K562 (cell line): ENCODE measurements around the gene CDCP1. TPM values are rescaled to one million over a fixed set of nuclear protein-coding genes. Genes with fewer than 3 reads are reported as not detected.

Experiments
- FOXA3 ChIP-seq, 2 experiments: fragments of 450-650 bp in 1 of 2; sonication (generic) in 1 of 2; formaldehyde crosslinking; IDR thresholded peaks in 1 of 2; conservative IDR thresholded peaks in 1 of 2; 2 replicates each; pipeline versions ENCODE4 v1.4.0 to v1.8.0; 2020 to 2022; ENCODE audit warnings: mild to moderate bottlenecking in 2 of 2, missing genetic modification reagents in 1 of 2
- FOXJ2 ChIP-seq: fragments of 200-800 bp; sonication (Bioruptor generic); IDR thresholded peaks from 2 replicates; pipeline ENCODE4 v1.6.1; 2016; ENCODE audit warnings: missing genetic modification characterization, missing compliant biosample characterization
- HMG20A ChIP-seq: fragments of 450-650 bp; formaldehyde crosslinking; conservative IDR thresholded peaks from 2 replicates; pipeline ENCODE4 v1.4.0; 2020; ENCODE audit warnings: mild to moderate bottlenecking, mixed read lengths
- HOXB6 ChIP-seq: fragments of 250-450 bp; sonication (Bioruptor Pico); IDR thresholded peaks from 2 replicates; pipeline ENCODE4 v1.5.1; 2022; ENCODE audit warnings: mild to moderate bottlenecking, borderline replicate concordance
- MEF2A ChIP-seq: IDR thresholded peaks from 2 replicates; pipeline ENCODE4 v1.6.1; 2011; ENCODE audit warnings: low read depth, mild to moderate bottlenecking, low read length, moderate library complexity; ENCODE audit not compliant: control insufficient read depth
- NFE2L1 ChIP-seq: fragments of 450-650 bp; IDR thresholded peaks from 2 replicates; pipeline ENCODE4 v1.6.1; 2016; ENCODE audit warnings: missing genetic modification characterization, low read depth, mild to moderate bottlenecking, missing compliant biosample characterization, moderate library complexity, borderline replicate concordance
- NR1H2 ChIP-seq: sonication (generic); formaldehyde crosslinking; IDR thresholded peaks from 2 replicates; pipeline ENCODE4 v1.4.0; 2020; ENCODE audit warnings: mild to moderate bottlenecking, missing genetic modification reagents
- SMARCE1 ChIP-seq: fragments of 450-650 bp; IDR thresholded peaks from 2 replicates; pipeline ENCODE4 v1.7.1; 2016; ENCODE audit warnings: mild to moderate bottlenecking
- ZNF408 ChIP-seq: fragments of 250-450 bp; sonication (Bioruptor Pico); IDR thresholded peaks from 2 replicates; pipeline ENCODE4 v1.4.0; 2020; ENCODE audit warnings: low read depth, mild to moderate bottlenecking, moderate library complexity
- ZNF668 ChIP-seq: fragments of 250-450 bp; sonication (Bioruptor Pico); IDR thresholded peaks from 2 replicates; pipeline ENCODE4 v1.8.0; 2022; ENCODE audit warnings: mild to moderate bottlenecking, inconsistent platforms
- polyA plus RNA-seq, 8 experiments: library from polyadenylated mRNA; depleted of rRNA in 4 of 8; stranded (reverse) in 5 of 8; unstranded in 3 of 8; fragments of >200 nt; fragmentation: Nextera tagmentation in 2 of 8; fragmentation: Illumina TruSeq in 1 of 8; extraction: Ambion mirVana in 2 of 8; extraction: Trizol in 1 of 8; gene quantifications; 2 replicates each; pipeline versions ENCODE4 v1.2.1 to v1.2.3, GENCODE V29; 2011 to 2014; ENCODE audit warnings: inconsistent platforms in 1 of 8, missing spikeins in 1 of 8
- total RNA-seq, 7 experiments: library from RNA; depleted of rRNA in 6 of 7; stranded (reverse); fragments of >200 nt in 6 of 7; fragmentation: Illumina TruSeq in 2 of 7; extraction: Trizol in 2 of 7; gene quantifications; 2 replicates each; pipeline versions ENCODE4 v1.2.1 to v1.2.3, GENCODE V29; 2011 to 2021; ENCODE audit warnings: low replicate concordance in 1 of 7
- TF ChIP-seq, protein P1 (sequence below): fragments of 250-450 bp; sonication (Bioruptor Pico); IDR thresholded peaks from 2 replicates; pipeline ENCODE4 v1.4.0; 2020; ENCODE audit warnings: mild to moderate bottlenecking, moderate library complexity
- TF ChIP-seq, protein P2 (sequence below): sonication (generic); formaldehyde crosslinking; IDR thresholded peaks from 2 replicates; pipeline ENCODE4 v1.8.0; 2022; ENCODE audit warnings: missing genetic modification reagents, mild to moderate bottlenecking, borderline replicate concordance
- TF ChIP-seq, protein P3 (sequence below): fragments of 450-650 bp; IDR thresholded peaks from 2 replicates; pipeline ENCODE4 v1.6.1; 2016; ENCODE audit warnings: low read depth, mild to moderate bottlenecking, moderate library complexity
- TF ChIP-seq, protein P4 (sequence below): sonication (generic); formaldehyde crosslinking; IDR thresholded peaks from 2 replicates; pipeline ENCODE4 v1.8.0; 2023; ENCODE audit warnings: missing genetic modification reagents, mild to moderate bottlenecking, borderline replicate concordance

Gene CDCP1
- total and polyA plus RNA-seq, 9 of the 15 experiments (the other 6 are each of a cell fraction or from before 2014, with no cell fraction given), result 3.9 to 16.4 (median 5.2) TPM

DNA sequence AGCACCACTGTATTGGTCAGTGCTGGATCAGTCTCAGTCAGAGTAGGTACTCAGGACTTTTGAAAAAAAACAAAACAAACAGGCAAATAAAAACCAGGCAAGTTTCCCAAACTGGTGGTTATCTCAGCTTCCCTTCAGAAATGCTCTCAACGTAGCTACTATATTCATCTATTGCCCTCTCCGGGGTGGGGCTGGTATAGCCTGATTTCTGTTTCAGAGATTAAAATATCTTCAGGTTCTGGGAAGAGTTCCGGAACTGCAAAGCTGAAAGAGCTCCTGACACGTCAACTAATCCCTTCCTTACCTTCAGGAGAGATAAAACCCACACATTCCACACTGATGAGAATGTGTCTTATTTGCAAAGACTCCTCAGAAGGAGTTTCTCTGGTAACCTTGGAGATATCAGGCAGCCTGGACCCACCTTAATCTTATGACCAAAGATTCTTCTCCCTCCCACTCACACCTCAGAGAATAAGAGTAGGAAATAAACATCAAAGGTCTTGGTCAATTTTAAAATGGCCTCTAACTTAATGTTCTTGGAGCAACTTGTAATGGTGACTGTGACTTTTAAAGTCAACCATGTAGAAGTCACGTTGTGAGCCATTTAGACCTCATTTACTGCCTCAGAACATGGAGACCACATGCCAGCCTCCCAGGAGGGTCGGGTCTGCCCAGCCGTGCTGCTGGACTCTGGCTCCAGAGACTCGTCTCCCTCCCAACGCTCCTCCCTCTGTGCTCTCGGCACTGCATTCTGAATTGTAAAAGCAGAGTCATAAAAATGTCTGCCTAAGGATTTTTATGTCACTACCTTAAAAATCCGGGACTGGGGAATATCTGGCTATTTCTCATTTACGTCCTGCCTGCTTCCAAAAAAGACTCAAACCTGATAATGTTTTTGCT, 53.8 kb downstream of the CDCP1 start (continued):
- TF ChIP-seq, protein P1, sequence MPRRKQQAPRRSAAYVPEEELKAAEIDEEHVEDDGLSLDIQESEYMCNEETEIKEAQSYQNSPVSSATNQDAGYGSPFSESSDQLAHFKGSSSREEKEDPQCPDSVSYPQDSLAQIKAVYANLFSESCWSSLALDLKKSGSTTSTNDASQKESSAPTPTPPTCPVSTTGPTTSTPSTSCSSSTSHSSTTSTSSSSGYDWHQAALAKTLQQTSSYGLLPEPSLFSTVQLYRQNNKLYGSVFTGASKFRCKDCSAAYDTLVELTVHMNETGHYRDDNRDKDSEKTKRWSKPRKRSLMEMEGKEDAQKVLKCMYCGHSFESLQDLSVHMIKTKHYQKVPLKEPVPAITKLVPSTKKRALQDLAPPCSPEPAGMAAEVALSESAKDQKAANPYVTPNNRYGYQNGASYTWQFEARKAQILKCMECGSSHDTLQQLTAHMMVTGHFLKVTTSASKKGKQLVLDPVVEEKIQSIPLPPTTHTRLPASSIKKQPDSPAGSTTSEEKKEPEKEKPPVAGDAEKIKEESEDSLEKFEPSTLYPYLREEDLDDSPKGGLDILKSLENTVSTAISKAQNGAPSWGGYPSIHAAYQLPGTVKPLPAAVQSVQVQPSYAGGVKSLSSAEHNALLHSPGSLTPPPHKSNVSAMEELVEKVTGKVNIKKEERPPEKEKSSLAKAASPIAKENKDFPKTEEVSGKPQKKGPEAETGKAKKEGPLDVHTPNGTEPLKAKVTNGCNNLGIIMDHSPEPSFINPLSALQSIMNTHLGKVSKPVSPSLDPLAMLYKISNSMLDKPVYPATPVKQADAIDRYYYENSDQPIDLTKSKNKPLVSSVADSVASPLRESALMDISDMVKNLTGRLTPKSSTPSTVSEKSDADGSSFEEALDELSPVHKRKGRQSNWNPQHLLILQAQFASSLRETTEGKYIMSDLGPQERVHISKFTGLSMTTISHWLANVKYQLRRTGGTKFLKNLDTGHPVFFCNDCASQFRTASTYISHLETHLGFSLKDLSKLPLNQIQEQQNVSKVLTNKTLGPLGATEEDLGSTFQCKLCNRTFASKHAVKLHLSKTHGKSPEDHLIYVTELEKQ, result peak; percentile 61; the same call in 1 of the 2 replicates
- 0 out of 2 replicates have a peak, but pooled peaks have one; percentile 22 for TF ChIP-seq FOXJ2 (tag)
- TF ChIP-seq HOXB6, result no peak
- no peak for TF ChIP-seq NR1H2 (CRISPR knock-in tag)
- TF ChIP-seq ZNF668 (CRISPR knock-in tag), result no peak
- TF ChIP-seq SMARCE1, result peak; percentile 87
- peak; percentile 64; the same call in 1 of the 2 replicates for TF ChIP-seq MEF2A
- TF ChIP-seq, protein P2, sequence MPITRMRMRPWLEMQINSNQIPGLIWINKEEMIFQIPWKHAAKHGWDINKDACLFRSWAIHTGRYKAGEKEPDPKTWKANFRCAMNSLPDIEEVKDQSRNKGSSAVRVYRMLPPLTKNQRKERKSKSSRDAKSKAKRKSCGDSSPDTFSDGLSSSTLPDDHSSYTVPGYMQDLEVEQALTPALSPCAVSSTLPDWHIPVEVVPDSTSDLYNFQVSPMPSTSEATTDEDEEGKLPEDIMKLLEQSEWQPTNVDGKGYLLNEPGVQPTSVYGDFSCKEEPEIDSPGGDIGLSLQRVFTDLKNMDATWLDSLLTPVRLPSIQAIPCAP (CRISPR knock-in tag), result no peak
- peak in 1 of 2 experiments; percentile 19; a peak in 1 of 4 replicates for TF ChIP-seq FOXA3 (CRISPR knock-in tag; conservative IDR thresholded peaks at IDR 0.05 in 1 of 2, IDR thresholded peaks at IDR 0.05 in 1 of 2)
- TF ChIP-seq, protein P3, sequence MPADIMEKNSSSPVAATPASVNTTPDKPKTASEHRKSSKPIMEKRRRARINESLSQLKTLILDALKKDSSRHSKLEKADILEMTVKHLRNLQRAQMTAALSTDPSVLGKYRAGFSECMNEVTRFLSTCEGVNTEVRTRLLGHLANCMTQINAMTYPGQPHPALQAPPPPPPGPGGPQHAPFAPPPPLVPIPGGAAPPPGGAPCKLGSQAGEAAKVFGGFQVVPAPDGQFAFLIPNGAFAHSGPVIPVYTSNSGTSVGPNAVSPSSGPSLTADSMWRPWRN, result 0 out of 2 replicates have a peak, but pooled peaks have one; percentile 14
- no peak for TF ChIP-seq NFE2L1
- no peak for TF ChIP-seq ZNF408 (CRISPR knock-in tag)
- no peak for TF ChIP-seq HMG20A
- TF ChIP-seq, protein P4, sequence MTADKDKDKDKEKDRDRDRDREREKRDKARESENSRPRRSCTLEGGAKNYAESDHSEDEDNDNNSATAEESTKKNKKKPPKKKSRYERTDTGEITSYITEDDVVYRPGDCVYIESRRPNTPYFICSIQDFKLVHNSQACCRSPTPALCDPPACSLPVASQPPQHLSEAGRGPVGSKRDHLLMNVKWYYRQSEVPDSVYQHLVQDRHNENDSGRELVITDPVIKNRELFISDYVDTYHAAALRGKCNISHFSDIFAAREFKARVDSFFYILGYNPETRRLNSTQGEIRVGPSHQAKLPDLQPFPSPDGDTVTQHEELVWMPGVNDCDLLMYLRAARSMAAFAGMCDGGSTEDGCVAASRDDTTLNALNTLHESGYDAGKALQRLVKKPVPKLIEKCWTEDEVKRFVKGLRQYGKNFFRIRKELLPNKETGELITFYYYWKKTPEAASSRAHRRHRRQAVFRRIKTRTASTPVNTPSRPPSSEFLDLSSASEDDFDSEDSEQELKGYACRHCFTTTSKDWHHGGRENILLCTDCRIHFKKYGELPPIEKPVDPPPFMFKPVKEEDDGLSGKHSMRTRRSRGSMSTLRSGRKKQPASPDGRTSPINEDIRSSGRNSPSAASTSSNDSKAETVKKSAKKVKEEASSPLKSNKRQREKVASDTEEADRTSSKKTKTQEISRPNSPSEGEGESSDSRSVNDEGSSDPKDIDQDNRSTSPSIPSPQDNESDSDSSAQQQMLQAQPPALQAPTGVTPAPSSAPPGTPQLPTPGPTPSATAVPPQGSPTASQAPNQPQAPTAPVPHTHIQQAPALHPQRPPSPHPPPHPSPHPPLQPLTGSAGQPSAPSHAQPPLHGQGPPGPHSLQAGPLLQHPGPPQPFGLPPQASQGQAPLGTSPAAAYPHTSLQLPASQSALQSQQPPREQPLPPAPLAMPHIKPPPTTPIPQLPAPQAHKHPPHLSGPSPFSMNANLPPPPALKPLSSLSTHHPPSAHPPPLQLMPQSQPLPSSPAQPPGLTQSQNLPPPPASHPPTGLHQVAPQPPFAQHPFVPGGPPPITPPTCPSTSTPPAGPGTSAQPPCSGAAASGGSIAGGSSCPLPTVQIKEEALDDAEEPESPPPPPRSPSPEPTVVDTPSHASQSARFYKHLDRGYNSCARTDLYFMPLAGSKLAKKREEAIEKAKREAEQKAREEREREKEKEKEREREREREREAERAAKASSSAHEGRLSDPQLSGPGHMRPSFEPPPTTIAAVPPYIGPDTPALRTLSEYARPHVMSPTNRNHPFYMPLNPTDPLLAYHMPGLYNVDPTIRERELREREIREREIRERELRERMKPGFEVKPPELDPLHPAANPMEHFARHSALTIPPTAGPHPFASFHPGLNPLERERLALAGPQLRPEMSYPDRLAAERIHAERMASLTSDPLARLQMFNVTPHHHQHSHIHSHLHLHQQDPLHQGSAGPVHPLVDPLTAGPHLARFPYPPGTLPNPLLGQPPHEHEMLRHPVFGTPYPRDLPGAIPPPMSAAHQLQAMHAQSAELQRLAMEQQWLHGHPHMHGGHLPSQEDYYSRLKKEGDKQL, result no peak
